ENCODE results near the gene GCFC2.

- TF ChIP-seq CTCF (IDR thresholded peaks at IDR 0.05; ENCODE audit: low read length) (no peak), EZH2 (IDR thresholded peaks at IDR 0.05; ENCODE audit: borderline replicate concordance, low read length) (no peak)
These were observed 7.0 kb downstream of the GCFC2 start for GRCh38 chr2:75703589-75704287.

Measured in OCI-LY1 (cell line).